Suprapubic skin (tissue), 4 donors: ENCODE measurements around the gene TSSK2.

Source experiments
- EP300 ChIP-seq: sonication (generic); formaldehyde crosslinking; IDR thresholded peaks from one replicate; pipeline ENCODE4 v1.6.1; 2017; ENCODE audit warnings: antibody characterized with exemption
- POLR2A ChIP-seq, 2 donors: fragments of 450-650 bp; IDR thresholded peaks; one replicate each; pipeline ENCODE4 v1.6.1; 2017; ENCODE audit warnings: antibody characterized with exemption in 2 of 2, mild to moderate bottlenecking in 2 of 2, moderate library complexity in 2 of 2
- POLR2AphosphoS5 ChIP-seq, 3 donors: sonication (generic); formaldehyde crosslinking; IDR thresholded peaks; one replicate each; pipeline ENCODE4 v1.6.1; 2017; ENCODE audit warnings: antibody characterized with exemption in 3 of 3
- TF ChIP-seq, protein P1 (sequence below), 2 donors: fragments of 200-600 bp in 1 of 2; fragments of 450-650 bp in 1 of 2; sonication (generic) in 1 of 2; IDR thresholded peaks; one replicate each; pipeline ENCODE4 v1.5.1; 2016 to 2019; ENCODE audit warnings: antibody characterized with exemption in 2 of 2, mild to moderate bottlenecking in 1 of 2, moderate library complexity in 1 of 2

- TF ChIP-seq, protein P1, sequence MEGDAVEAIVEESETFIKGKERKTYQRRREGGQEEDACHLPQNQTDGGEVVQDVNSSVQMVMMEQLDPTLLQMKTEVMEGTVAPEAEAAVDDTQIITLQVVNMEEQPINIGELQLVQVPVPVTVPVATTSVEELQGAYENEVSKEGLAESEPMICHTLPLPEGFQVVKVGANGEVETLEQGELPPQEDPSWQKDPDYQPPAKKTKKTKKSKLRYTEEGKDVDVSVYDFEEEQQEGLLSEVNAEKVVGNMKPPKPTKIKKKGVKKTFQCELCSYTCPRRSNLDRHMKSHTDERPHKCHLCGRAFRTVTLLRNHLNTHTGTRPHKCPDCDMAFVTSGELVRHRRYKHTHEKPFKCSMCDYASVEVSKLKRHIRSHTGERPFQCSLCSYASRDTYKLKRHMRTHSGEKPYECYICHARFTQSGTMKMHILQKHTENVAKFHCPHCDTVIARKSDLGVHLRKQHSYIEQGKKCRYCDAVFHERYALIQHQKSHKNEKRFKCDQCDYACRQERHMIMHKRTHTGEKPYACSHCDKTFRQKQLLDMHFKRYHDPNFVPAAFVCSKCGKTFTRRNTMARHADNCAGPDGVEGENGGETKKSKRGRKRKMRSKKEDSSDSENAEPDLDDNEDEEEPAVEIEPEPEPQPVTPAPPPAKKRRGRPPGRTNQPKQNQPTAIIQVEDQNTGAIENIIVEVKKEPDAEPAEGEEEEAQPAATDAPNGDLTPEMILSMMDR (IDR thresholded peaks at IDR 0.05), result no peak
- TF ChIP-seq POLR2A (IDR thresholded peaks at IDR 0.05), result no peak
- TF ChIP-seq EP300, result no peak
- TF ChIP-seq POLR2AphosphoS5 (IDR thresholded peaks at IDR 0.05), result no peak
Measured at GRCh38 chr22:19168088-19168890, 37.2 kb downstream of the TSSK2 start.
